ENCODE measurements around the gene ENAH.

The ENAH gene

GRCh38 chr1:225654277-225654597 lies 1.3 kb upstream of the ENAH start:
- Histone ChIP-seq H3K27ac (no peak overlapping the region), H3K36me3 (ENCODE audit: insufficient read depth) (no peaks in the 10 kb centered on the region), H3K4me1 (ENCODE audit: low read depth, poor library complexity, severe bottlenecking) (peaks cover 10% of the 10 kb centered on the region), H3K4me3 (IDR thresholded peaks at IDR 0.05; ENCODE audit: insufficient read depth, low read depth, low read length) (no peak overlapping the region), H2AFZ (ENCODE audit: low read depth) (no peak overlapping the region), H4K20me1 (ENCODE audit: insufficient read depth) (no peaks in the 10 kb centered on the region), H3K9ac (no peak overlapping the region), H3K4me2 (no peak overlapping the region), H3K79me2 (ENCODE audit: insufficient read depth, low read depth) (peaks cover 3% of the 10 kb centered on the region; the same call in 1 of the 2 replicates), H3K27me3 (ENCODE audit: insufficient read depth, low read depth) (no peaks in the 10 kb centered on the region; the same call in 1 of the 2 replicates)
- TF ChIP-seq CTCF (conservative IDR thresholded peaks at IDR 0.05; ENCODE audit: low read depth, low read length): no peak

GRCh38 chr1:225653463-225654276 lies 747 bp upstream of the ENAH start:
- peak overlapping the region; percentile 68 for H2AFZ ChIP-seq (ENCODE audit: low read depth)
- H3K27ac ChIP-seq: no peak overlapping the region
- no peaks in the 10 kb centered on the region; the same call in 1 of the 2 replicates for H3K27me3 ChIP-seq (ENCODE audit: insufficient read depth, low read depth)
- H3K4me1 ChIP-seq (ENCODE audit: low read depth, poor library complexity, severe bottlenecking): peaks cover 10% of the 10 kb centered on the region
- no peak overlapping the region for H3K4me3 ChIP-seq (IDR thresholded peaks at IDR 0.05; ENCODE audit: insufficient read depth, low read depth, low read length)
- TF ChIP-seq CTCF (conservative IDR thresholded peaks at IDR 0.05; ENCODE audit: low read depth, low read length): no peak
- no peaks in the 10 kb centered on the region for H3K36me3 ChIP-seq (ENCODE audit: insufficient read depth)
- no peaks in the 10 kb centered on the region for H4K20me1 ChIP-seq (ENCODE audit: insufficient read depth)
- H3K9ac ChIP-seq: peak overlapping the region; percentile 43; the same call in 1 of the 2 replicates
- H3K79me2 ChIP-seq (ENCODE audit: insufficient read depth, low read depth): peaks cover 3% of the 10 kb centered on the region; the same call in 1 of the 2 replicates
- H3K4me2 ChIP-seq: peak overlapping the region; percentile 84

- Histone ChIP-seq H3K79me2 (ENCODE audit: insufficient read depth, low read depth) (peaks cover 3% of the 10 kb centered on the region; the same call in 1 of the 2 replicates), H3K9ac (peak overlapping the region; percentile 66), H3K36me3 (ENCODE audit: insufficient read depth) (no peaks in the 10 kb centered on the region), H3K4me2 (peak overlapping the region; percentile 59), H2AFZ (ENCODE audit: low read depth) (peak overlapping the region; percentile 94), H4K20me1 (ENCODE audit: insufficient read depth) (no peaks in the 10 kb centered on the region), H3K27ac (no peak overlapping the region), H3K27me3 (ENCODE audit: insufficient read depth, low read depth) (no peaks in the 10 kb centered on the region; the same call in 1 of the 2 replicates), H3K4me1 (ENCODE audit: low read depth, poor library complexity, severe bottlenecking) (peaks cover 10% of the 10 kb centered on the region), H3K4me3 (IDR thresholded peaks at IDR 0.05; ENCODE audit: insufficient read depth, low read depth, low read length) (peak overlapping the region; percentile 91)
- TF ChIP-seq CTCF (conservative IDR thresholded peaks at IDR 0.05; ENCODE audit: low read depth, low read length): no peak
Observed at GRCh38 chr1:225651872-225652728, 823 bp downstream of the ENAH start.

GRCh38 chr1:225651376-225651871 lies 1.5 kb downstream of the ENAH start:
- Histone ChIP-seq H3K4me2 (peak overlapping the region; percentile 59), H3K27ac (no peak overlapping the region), H3K9ac (peak overlapping the region; percentile 66; the same call in 1 of the 2 replicates), H3K79me2 (ENCODE audit: insufficient read depth, low read depth) (peaks cover 3% of the 10 kb centered on the region; the same call in 1 of the 2 replicates), H2AFZ (ENCODE audit: low read depth) (peak overlapping the region; percentile 94; the same call in 1 of the 2 replicates), H3K36me3 (ENCODE audit: insufficient read depth) (no peaks in the 10 kb centered on the region), H3K4me1 (ENCODE audit: low read depth, poor library complexity, severe bottlenecking) (peaks cover 10% of the 10 kb centered on the region), H3K4me3 (IDR thresholded peaks at IDR 0.05; ENCODE audit: insufficient read depth, low read depth, low read length) (no peak overlapping the region), H4K20me1 (ENCODE audit: insufficient read depth) (no peaks in the 10 kb centered on the region), H3K27me3 (ENCODE audit: insufficient read depth, low read depth) (no peaks in the 10 kb centered on the region; the same call in 1 of the 2 replicates)
- TF ChIP-seq CTCF (conservative IDR thresholded peaks at IDR 0.05; ENCODE audit: low read depth, low read length): no peak

Data from KMS-11 (cell line).